ENCODE results near the gene ALDH1A2.
"Not testable (repeated sequence)": the region's sequence is repeated elsewhere in the genome, so short reads cannot be mapped to it uniquely, and the experiment has no call there.

ALDH1A2 gene

GRCh38 chr15:58010983-58011382, 54.5 kb downstream of the ALDH1A2 start:
- Histone ChIP-seq H3K36me3 (no peaks in the 10 kb centered on the region), H3K27me3 (peaks cover 33% of the 10 kb centered on the region), H3K4me1 (no peaks in the 10 kb centered on the region), H3K4me3 (ENCODE audit: low read depth, low read length) (no peak overlapping the region), H3K9me3 (no peaks in the 10 kb centered on the region)
- no peak for TF ChIP-seq CTCF (IDR thresholded peaks at IDR 0.05; ENCODE audit: low read depth, low read length)
- DNase-seq = no peak

- Histone ChIP-seq H3K27me3 (peaks cover 4% of the 10 kb centered on the region; the same call in 1 of the 2 replicates), H3K36me3 (no peaks in the 10 kb centered on the region), H3K4me3 (ENCODE audit: low read depth, low read length) (no peak overlapping the region), H3K9me3 (no peaks in the 10 kb centered on the region; the same call in none of the 2 replicates), H3K4me1 (no peaks in the 10 kb centered on the region)
- no peak for TF ChIP-seq CTCF (IDR thresholded peaks at IDR 0.05; ENCODE audit: low read depth, low read length)
- DNase-seq = no peak
Measured at GRCh38 chr15:58003810-58004209, 61.7 kb downstream of the ALDH1A2 start.

- Histone ChIP-seq H3K9me3 (no peaks in the 10 kb centered on the region; the same call in none of the 2 replicates), H3K4me1 (no peaks in the 10 kb centered on the region), H3K36me3 (no peaks in the 10 kb centered on the region), H3K4me3 (ENCODE audit: low read depth, low read length) (no peak overlapping the region), H3K27me3 (peaks cover 11% of the 10 kb centered on the region)
- TF ChIP-seq CTCF (IDR thresholded peaks at IDR 0.05; ENCODE audit: low read depth, low read length) = no peak
- DNase-seq = no peak
Measured at GRCh38 chr15:58002338-58003126, 63.0 kb downstream of the ALDH1A2 start.

- not testable (repeated sequence) for H3K4me3 ChIP-seq (ENCODE audit: low read depth, low read length); H3K9me3 ChIP-seq; DNase-seq; H3K36me3 ChIP-seq; H3K4me1 ChIP-seq
- peaks cover 20% of the 10 kb centered on the region for H3K27me3 ChIP-seq
Measured at GRCh38 chr15:57999699-58000098, 65.8 kb downstream of the ALDH1A2 start.

GRCh38 chr15:57996561-57996960, 69.0 kb downstream of the ALDH1A2 start:
- DNase-seq = no peak
- H3K4me1 ChIP-seq = no peaks in the 10 kb centered on the region
- no peaks in the 10 kb centered on the region for H3K36me3 ChIP-seq
- no peaks in the 10 kb centered on the region; the same call in none of the 2 replicates for H3K9me3 ChIP-seq
- no peak overlapping the region for H3K4me3 ChIP-seq (ENCODE audit: low read depth, low read length)
- TF ChIP-seq CTCF (IDR thresholded peaks at IDR 0.05; ENCODE audit: low read depth, low read length) = no peak
- H3K27me3 ChIP-seq = peaks cover 16% of the 10 kb centered on the region

- no peaks in the 10 kb centered on the region; the same call in 1 of the 2 replicates for H3K9me3 ChIP-seq
- peaks cover 16% of the 10 kb centered on the region for H3K27me3 ChIP-seq
- no peak overlapping the region for H3K4me3 ChIP-seq (ENCODE audit: low read depth, low read length)
- H3K4me1 ChIP-seq = no peaks in the 10 kb centered on the region
- H3K36me3 ChIP-seq = no peaks in the 10 kb centered on the region
- no peak for TF ChIP-seq CTCF (IDR thresholded peaks at IDR 0.05; ENCODE audit: low read depth, low read length)
- DNase-seq = no peak
Measured at GRCh38 chr15:57994221-57995049, 71.1 kb downstream of the ALDH1A2 start.
